ENCODE results near the gene RPS10. TPM values are rescaled to one million over a fixed set of nuclear protein-coding genes. Genes with fewer than 3 reads are reported as not detected.
A peak's percentile ranks its signal among the peaks of the same experiment; 100 is the strongest.

Gene RPS10
- total and polyA plus RNA-seq, 7 donors = 2,556 to 7,534 (median 3,796) TPM

- Histone ChIP-seq H3K4me3 (peak overlapping the region; percentile 60 to 98 (median 86)), H3K36me3 (no peaks in the 10 kb centered on the region), H3K4me1 (peaks cover 0 to 40% (median 35%) of the 10 kb centered on the region in 4 donors), H3K27ac (peak overlapping the region; percentile 95 to 96 (median 96)), H3K27me3 (no peaks in the 10 kb centered on the region), H3K9me3 (no peaks in the 10 kb centered on the region)
- intact Hi-C loops (cut with DNase I) = loop anchor here (2.0 to 5.0 kb wide), 2 partner anchors 34 to 53 kb away; partner anchors contain the start of gene RPS10
- 15 to 33% methylated on average over 16 of the region's 16 CpGs for WGBS, 2 donors
- peak; percentile 57 for DNase-seq
- TF ChIP-seq CTCF (IDR thresholded peaks at IDR 0.05) (no peak), EP300 (IDR thresholded peaks at IDR 0.05) (no peak), POLR2A (IDR thresholded peaks at IDR 0.05) (no peak), POLR2AphosphoS5 (IDR thresholded peaks at IDR 0.05) (no peak)
These were observed 32.5 kb downstream of the RPS10 start for GRCh38 chr6:34393191-34393965.

- Histone ChIP-seq H3K9me3 (no peaks in the 10 kb centered on the region), H3K4me1 (peaks cover 0 to 47% (median 40%) of the 10 kb centered on the region in 4 donors), H3K4me3 (peak within 1 kb of the TSS; percentile 82 to 98 (median 86)), H3K27ac (peak within 1 kb of the TSS; percentile 95 to 96 (median 96)), H3K36me3 (no peaks in the 10 kb centered on the region), H3K27me3 (no peaks in the 10 kb centered on the region)
- intact Hi-C loops (cut with DNase I) = loop anchor here (1.0 to 5.0 kb wide), 3 partner anchors 35 to 143 kb away; partner anchors contain the start of genes RPS10 and SMIM29
- TF ChIP-seq CTCF (IDR thresholded peaks at IDR 0.05) (peak; percentile 75 to 88 (median 84)), POLR2A (IDR thresholded peaks at IDR 0.05) (no peak), EP300 (IDR thresholded peaks at IDR 0.05) (no peak), POLR2AphosphoS5 (IDR thresholded peaks at IDR 0.05) (peak; percentile 18 to 75 (median 64))
- 0 to 1% methylated on average over 87 of the region's 87 CpGs for WGBS, 2 donors
- peak; percentile 97 for DNase-seq
These were observed 33.2 kb downstream of the RPS10 start, which contains the start of gene NUDT3 for GRCh38 chr6:34392497-34393190. NUDT3 (minus strand) TSS chr6:34392669; CDS start chr6:34392362, 307 bp downstream.

GRCh38 chr6:34391786-34392496 is 33.9 kb downstream of the RPS10 start:
- intact Hi-C loops (cut with DNase I) = loop anchor here (1.0 to 5.0 kb wide), 3 partner anchors 35 to 143 kb away; partner anchors contain the start of genes RPS10 and SMIM29
- 0% methylated on average over 78 of the region's 78 CpGs for WGBS, 2 donors
- peaks cover 0 to 49% (median 41%) of the 10 kb centered on the region in 4 donors for H3K4me1 ChIP-seq

GRCh38 chr6:34391473-34391785 is 34.4 kb downstream of the RPS10 start:
- Histone ChIP-seq H3K36me3 (no peaks in the 10 kb centered on the region), H3K27me3 (no peaks in the 10 kb centered on the region), H3K27ac (peak overlapping the region; percentile 95 to 96 (median 96)), H3K4me1 (peaks cover 0 to 54% (median 46%) of the 10 kb centered on the region in 4 donors), H3K4me3 (peak overlapping the region; percentile 82 to 98 (median 86)), H3K9me3 (no peaks in the 10 kb centered on the region)
- intact Hi-C loops (cut with DNase I) = loop anchor here (5.0 kb wide), 1 partner anchor 36 kb away; the partner anchor contains the start of gene RPS10
- TF ChIP-seq POLR2A (IDR thresholded peaks at IDR 0.05) (no peak), CTCF (IDR thresholded peaks at IDR 0.05) (no peak), POLR2AphosphoS5 (IDR thresholded peaks at IDR 0.05) (no peak), EP300 (IDR thresholded peaks at IDR 0.05) (no peak)
- DNase-seq = no peak
- WGBS, 2 donors = 0 to 2% methylated on average over 5 of the region's 5 CpGs

More at GRCh38 chr6:34391786-34392496, 33.9 kb downstream of the RPS10 start:
- H3K27me3 ChIP-seq = no peaks in the 10 kb centered on the region
- H3K9me3 ChIP-seq = no peaks in the 10 kb centered on the region
- peak overlapping the region; percentile 95 to 96 (median 96) for H3K27ac ChIP-seq
- peak overlapping the region; percentile 82 to 98 (median 86) for H3K4me3 ChIP-seq
- no peaks in the 10 kb centered on the region for H3K36me3 ChIP-seq
- DNase-seq = peak; percentile 81
- peak in 2 of 4 donors; percentile 20 to 46 for TF ChIP-seq POLR2AphosphoS5 (IDR thresholded peaks at IDR 0.05)
- no peak for TF ChIP-seq POLR2A (IDR thresholded peaks at IDR 0.05)
